Breast epithelium (tissue), 4 donors: ENCODE results near the gene CTNNA2. TPM values are rescaled to one million over a fixed set of nuclear protein-coding genes. Genes with fewer than 3 reads are reported as not detected.

ENCODE experiments used
- DNase-seq, 2 donors: peaks; one replicate each; pipeline ENCODE4 v3.0.0-alpha.2; 2019; ENCODE audit warnings: low spot score in 2 of 2
- H3K27ac ChIP-seq, 2 donors: fragments of 200-600 bp; sonication (generic) in 1 of 2; one replicate each; pipeline ENCODE4 v1.5.1; 2016 to 2019; ENCODE audit warnings: mild to moderate bottlenecking in 1 of 2
- H3K27me3 ChIP-seq, 2 donors: fragments of 200-600 bp; sonication (generic) in 1 of 2; one replicate each; pipeline versions ENCODE4 v1.5.1 to v1.6.0; 2017 to 2019; ENCODE audit warnings: control low read depth in 1 of 2, mild to moderate bottlenecking in 1 of 2
- H3K36me3 ChIP-seq: fragments of 200-600 bp; one replicate; pipeline ENCODE4 v1.5.1; 2019
- H3K4me1 ChIP-seq, 2 donors: fragments of 200-600 bp; sonication (generic); one replicate each; pipeline ENCODE4 v1.5.1; 2016 to 2019; ENCODE audit warnings: control low read depth in 1 of 2
- H3K4me3 ChIP-seq, 3 donors: fragments of 200-600 bp; sonication (generic); 1 replicate in 2 of 3; 2 replicates in 1 of 3; pipeline ENCODE4 v1.5.1; 2016 to 2019; ENCODE audit warnings: mild to moderate bottlenecking in 3 of 3, moderate library complexity in 2 of 3
- H3K9me3 ChIP-seq, 2 donors: fragments of 200-600 bp; sonication (generic) in 1 of 2; one replicate each; pipeline ENCODE4 v1.5.1; 2016 to 2019; ENCODE audit warnings: control low read depth in 1 of 2
- CTCF ChIP-seq, 3 donors: fragments of 450-650 bp; IDR thresholded peaks; one replicate each; pipeline ENCODE4 v1.5.1; 2016 to 2017; ENCODE audit warnings: antibody characterized with exemption in 3 of 3, mild to moderate bottlenecking in 3 of 3, moderate library complexity in 3 of 3
- POLR2A ChIP-seq: fragments of 450-650 bp; IDR thresholded peaks from one replicate; pipeline ENCODE4 v1.6.1; 2016; ENCODE audit warnings: antibody characterized with exemption, mild to moderate bottlenecking, moderate library complexity
- POLR2AphosphoS5 ChIP-seq, 3 donors: sonication (generic); formaldehyde crosslinking; IDR thresholded peaks; one replicate each; pipeline ENCODE4 v1.6.1; 2017; ENCODE audit warnings: antibody characterized with exemption in 3 of 3
- intact Hi-C: fragments of 100-400 bp; cut with DNase I; formaldehyde crosslinking; loops from one replicate; pipeline ENCODE4 v1.15.1; 2023; ENCODE audit warnings: low total_unique reads
- total RNA-seq, 3 donors: library from RNA; depleted of rRNA; stranded (reverse); fragments of >200 nt; gene quantifications; one replicate each; pipeline ENCODE4 v1.1.0, GENCODE V29; 2016

The CTNNA2 gene
- total RNA-seq, 3 donors from 2014 or later, result 0.16 TPM; not detected in 2

- intact Hi-C loops, result no loop called here
- H3K36me3 ChIP-seq, result no peaks in the 10 kb centered on the region
- H3K27ac ChIP-seq, result no peak overlapping the region
- no peak overlapping the region for H3K4me3 ChIP-seq
- H3K9me3 ChIP-seq, result no peaks in the 10 kb centered on the region
- H3K27me3 ChIP-seq, result peaks cover 0 to 5% of the 10 kb centered on the region in 2 donors
- DNase-seq, result no peak
- TF ChIP-seq CTCF (IDR thresholded peaks at IDR 0.05) (no peak), POLR2AphosphoS5 (IDR thresholded peaks at IDR 0.05) (no peak), POLR2A (no peak)
- H3K4me1 ChIP-seq, result no peaks in the 10 kb centered on the region
Measured at GRCh38 chr2:79901161-79901560, 388.3 kb downstream of the CTNNA2 start.

DNA sequence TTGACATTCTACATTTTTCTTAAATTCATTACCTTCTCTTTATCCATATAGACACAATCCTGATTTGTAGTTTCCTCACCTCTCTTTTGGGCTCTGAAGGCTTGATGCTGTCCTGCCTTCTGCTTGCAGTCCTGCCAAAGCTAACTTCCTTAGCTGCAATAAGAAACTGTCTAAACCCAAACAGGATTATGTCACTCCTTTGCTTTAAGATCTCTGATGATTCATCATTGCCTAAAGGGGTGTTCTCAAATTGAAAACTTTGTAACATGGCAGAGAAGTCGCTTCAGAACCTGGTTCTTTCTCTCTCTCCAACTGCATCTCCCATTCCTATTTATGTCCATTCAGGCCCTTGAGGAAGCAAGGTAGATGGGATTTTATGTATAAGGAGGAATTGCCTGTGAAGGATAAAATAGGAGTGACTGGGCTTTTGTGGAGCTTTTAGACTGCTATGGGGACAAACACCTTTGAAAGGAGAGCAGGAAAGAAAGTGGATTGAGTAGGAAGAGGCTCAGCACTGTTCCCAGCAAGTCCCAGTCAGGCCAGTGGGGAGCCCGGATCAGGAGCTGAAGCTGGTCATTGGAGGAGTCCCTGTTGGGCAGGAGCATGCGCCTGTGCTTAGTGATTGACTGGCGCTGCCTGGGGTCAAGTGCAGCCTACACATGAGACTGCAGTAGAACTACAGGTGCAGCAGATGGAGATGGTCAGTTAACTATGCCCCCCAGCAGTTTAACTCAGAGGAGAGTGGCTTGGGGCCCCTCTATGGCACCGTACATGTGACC lies 390.6 kb downstream of the CTNNA2 start:
- Histone ChIP-seq H3K4me1 (no peaks in the 10 kb centered on the region), H3K9me3 (no peaks in the 10 kb centered on the region), H3K36me3 (no peaks in the 10 kb centered on the region), H3K27me3 (no peaks in the 10 kb centered on the region), H3K27ac (no peak overlapping the region), H3K4me3 (no peak overlapping the region)
- intact Hi-C loops, result no loop called here
- TF ChIP-seq POLR2A, result no peak
- TF ChIP-seq POLR2AphosphoS5 (IDR thresholded peaks at IDR 0.05), result no peak
- TF ChIP-seq CTCF (IDR thresholded peaks at IDR 0.05), result no peak
- no peak for DNase-seq

DNA sequence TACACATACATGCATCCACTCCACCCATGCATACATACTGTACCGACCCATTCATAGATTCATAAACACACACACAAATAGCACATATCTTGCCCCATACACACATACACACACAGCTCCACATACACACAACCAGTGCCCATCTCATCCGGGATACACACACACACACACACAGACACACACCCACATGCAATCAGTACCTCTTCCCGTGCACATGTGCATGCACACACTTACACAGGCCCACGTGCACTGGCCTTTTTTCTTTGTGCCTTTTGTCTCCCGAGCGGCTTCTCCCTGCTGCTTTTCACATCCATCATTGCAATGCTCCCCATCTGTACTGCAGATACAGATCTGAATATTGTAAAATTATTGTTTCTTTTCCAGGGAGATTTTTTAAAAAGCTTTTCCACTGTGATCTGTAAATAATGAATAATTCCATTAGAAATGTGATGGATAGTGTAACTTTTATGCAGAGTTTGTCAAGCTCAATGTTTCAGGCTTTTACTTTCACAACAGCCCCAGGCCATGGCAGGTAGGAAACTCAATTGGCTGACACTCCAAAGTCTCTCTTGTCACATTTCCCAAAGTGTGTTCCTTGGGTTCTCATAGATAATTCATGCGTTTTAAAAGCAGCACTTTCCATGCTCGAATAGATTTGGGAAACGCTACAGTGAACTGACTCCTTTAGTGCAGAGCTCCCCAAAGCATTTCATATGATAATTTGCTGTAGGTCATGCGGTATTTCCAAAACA lies 393.5 kb downstream of the CTNNA2 start:
- Histone ChIP-seq H3K9me3 (no peaks in the 10 kb centered on the region), H3K36me3 (no peaks in the 10 kb centered on the region), H3K27me3 (no peaks in the 10 kb centered on the region), H3K4me1 (no peaks in the 10 kb centered on the region), H3K4me3 (no peak overlapping the region), H3K27ac (no peak overlapping the region)
- no peak for DNase-seq
- no peak for TF ChIP-seq POLR2A
- TF ChIP-seq POLR2AphosphoS5 (IDR thresholded peaks at IDR 0.05), result no peak
- no peak for TF ChIP-seq CTCF (IDR thresholded peaks at IDR 0.05)
- intact Hi-C loops, result no loop called here

- no peaks in the 10 kb centered on the region for H3K27me3 ChIP-seq
- H3K4me1 ChIP-seq, result no peaks in the 10 kb centered on the region
- H3K9me3 ChIP-seq, result no peaks in the 10 kb centered on the region
- no peak for TF ChIP-seq POLR2AphosphoS5 (IDR thresholded peaks at IDR 0.05)
- TF ChIP-seq POLR2A, result no peak
- no peak for TF ChIP-seq CTCF (IDR thresholded peaks at IDR 0.05)
- H3K4me3 ChIP-seq, result no peak overlapping the region
- no peak for DNase-seq
- H3K27ac ChIP-seq, result no peak overlapping the region
- intact Hi-C loops, result no loop called here
- no peaks in the 10 kb centered on the region for H3K36me3 ChIP-seq
Measured at GRCh38 chr2:79909521-79909920, 396.7 kb downstream of the CTNNA2 start.

- no peak overlapping the region for H3K27ac ChIP-seq
- no peaks in the 10 kb centered on the region for H3K4me1 ChIP-seq
- H3K4me3 ChIP-seq, result no peak overlapping the region
- TF ChIP-seq POLR2AphosphoS5 (IDR thresholded peaks at IDR 0.05) (no peak), CTCF (IDR thresholded peaks at IDR 0.05) (no peak), POLR2A (no peak)
- no peaks in the 10 kb centered on the region for H3K27me3 ChIP-seq
- no peaks in the 10 kb centered on the region for H3K36me3 ChIP-seq
- no peaks in the 10 kb centered on the region for H3K9me3 ChIP-seq
- no peak for DNase-seq
- intact Hi-C loops, result loop anchor here (10.0 kb wide), 1 partner anchor 774 kb away; no protein-coding TSS in a partner anchor
Measured at GRCh38 chr2:79910643-79911042, 397.8 kb downstream of the CTNNA2 start.
